GM11168 (cell line): ENCODE measurements around the gene DIAPH3.

Experiments
- in situ Hi-C: fragments of 300-500 bp; cut with MboI; formaldehyde crosslinking; loops from one replicate; pipeline ENCODE4 v1.12.0; 2022; ENCODE audit warnings: low sequenced_read_pairs; ENCODE audit not compliant: unreplicated experiment

The DIAPH3 gene

GRCh38 chr13:59823486-59823885, 340.2 kb downstream of the DIAPH3 start:
- in situ Hi-C loops, result no loop called here

DNA sequence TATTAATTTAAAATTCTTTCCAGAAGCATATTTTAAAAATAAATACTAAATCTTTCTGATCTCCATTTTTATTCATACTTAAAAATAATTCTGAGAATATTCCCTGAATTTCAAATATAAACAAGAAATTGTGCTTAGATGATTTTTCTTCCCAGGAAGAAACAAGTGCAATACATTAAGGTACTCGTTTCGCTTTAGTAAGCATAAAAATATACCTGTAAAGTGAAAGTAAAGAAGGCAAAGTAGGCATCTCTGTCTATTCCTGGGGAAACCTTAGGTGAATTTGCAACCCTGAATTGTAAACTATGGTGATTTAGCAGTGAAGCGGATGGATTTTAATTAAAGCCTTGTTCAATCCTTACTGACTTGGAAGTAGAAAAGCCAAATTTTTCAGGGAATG, 354.2 kb downstream of the DIAPH3 start:
- in situ Hi-C loops, result no loop called here

GRCh38 chr13:59806801-59807200, 356.9 kb downstream of the DIAPH3 start:
- in situ Hi-C loops, result no loop called here

DNA sequence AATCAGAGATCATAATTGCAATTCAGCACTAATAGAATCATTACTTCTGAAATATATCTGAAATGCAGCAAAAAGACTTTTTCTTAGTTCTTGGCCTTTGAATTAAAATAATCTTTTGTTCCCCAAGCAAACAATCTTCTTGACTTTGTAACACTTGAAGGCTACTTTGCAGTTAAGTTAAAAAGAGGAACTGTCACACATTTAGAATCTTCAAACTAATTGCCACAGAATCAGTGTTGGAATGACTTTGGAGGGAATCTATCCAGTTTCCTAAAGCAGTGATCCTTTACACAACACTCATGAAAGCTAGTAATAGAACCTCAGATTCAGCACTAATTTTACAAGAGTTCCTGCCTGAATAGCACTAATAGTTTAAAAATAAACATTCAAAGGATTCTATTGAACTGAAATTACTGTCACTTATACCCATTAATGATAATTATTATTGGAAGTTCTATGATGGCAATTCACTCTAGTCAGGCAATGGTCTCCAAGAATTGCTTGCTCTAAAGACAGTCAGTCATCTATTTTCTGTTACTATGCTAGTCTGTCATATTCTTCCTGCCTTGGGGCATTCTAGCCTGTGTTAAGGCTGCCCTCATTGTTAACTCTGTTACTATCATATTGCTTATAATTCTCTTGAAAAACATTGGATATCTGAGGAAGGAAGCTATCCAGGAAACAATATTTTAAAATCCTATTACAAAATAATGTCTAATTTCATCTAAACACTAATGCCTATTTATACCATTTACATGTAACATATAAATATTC, 362.4 kb downstream of the DIAPH3 start:
- in situ Hi-C loops, result no loop called here

DNA sequence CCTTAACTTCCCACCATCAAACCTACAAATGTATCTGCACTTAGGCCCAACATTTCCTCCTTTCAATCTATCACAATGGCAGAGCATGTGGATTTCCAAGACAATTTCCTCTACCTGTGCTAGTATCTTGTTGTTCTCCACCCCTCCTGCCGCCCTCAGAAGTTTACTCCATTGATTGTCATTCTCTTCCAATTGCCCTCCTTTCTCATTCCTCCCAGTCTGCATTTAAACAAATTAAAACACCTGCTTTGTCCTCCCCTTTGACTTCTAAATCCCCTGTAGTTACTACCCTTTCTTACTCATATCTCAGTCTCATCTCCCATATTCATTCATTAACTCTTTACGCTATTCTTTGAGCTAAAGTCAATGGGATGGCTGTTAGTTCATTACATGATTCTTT, 370.6 kb downstream of the DIAPH3 start:
- in situ Hi-C loops, result no loop called here

- in situ Hi-C loops, result no loop called here
Measured at GRCh38 chr13:59790626-59791025, 373.1 kb downstream of the DIAPH3 start.

- in situ Hi-C loops, result no loop called here
Measured at GRCh38 chr13:59789558-59789957, 374.2 kb downstream of the DIAPH3 start.

DNA sequence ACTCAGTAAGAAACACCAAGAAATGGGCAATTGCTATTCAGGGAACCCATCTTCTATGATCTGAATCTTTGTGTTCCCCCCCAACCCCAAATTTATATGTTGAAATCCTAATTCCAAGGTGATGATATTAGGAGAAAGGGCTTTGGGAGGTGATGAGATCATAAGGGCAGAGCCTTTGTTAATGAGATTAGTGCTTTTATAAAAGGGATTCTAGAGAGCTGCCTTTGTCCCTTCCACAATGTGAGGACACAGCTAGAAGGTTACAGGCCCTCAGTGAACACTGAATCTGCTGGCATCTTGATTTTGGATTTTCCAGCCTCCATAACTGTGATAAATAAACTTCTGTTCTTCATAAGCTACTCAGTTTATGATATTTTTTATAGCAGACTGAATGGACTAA, 376.0 kb downstream of the DIAPH3 start:
- in situ Hi-C loops, result no loop called here

GRCh38 chr13:59782696-59783095, 381.0 kb downstream of the DIAPH3 start:
- in situ Hi-C loops, result no loop called here

- in situ Hi-C loops, result no loop called here
Measured at GRCh38 chr13:59780058-59780457, 383.7 kb downstream of the DIAPH3 start.

- in situ Hi-C loops, result no loop called here
Measured at GRCh38 chr13:59776924-59777690, 386.6 kb downstream of the DIAPH3 start.

- in situ Hi-C loops, result loop anchor here (5.0 kb wide), 1 partner anchor 97 kb away; no protein-coding TSS in a partner anchor
Measured at GRCh38 chr13:59774491-59774971, 389.2 kb downstream of the DIAPH3 start.

DNA sequence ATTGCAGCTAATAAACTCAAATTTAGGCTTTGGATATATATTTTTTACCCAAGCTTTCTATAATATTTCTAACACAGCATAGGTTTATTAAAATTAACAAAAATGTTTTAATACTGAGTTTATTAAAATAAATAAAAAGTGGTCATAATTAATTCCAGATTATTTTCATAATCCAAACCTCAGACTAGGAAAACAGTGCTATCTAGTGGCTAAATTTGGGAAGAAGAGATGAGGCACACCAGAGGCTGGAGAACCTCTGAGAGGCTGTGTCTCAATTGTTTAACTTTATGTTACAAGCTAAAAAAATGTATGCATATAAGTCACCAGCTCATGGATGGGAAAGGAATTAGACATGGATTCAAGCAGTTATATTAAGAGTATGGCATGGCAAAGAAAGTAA, 392.5 kb downstream of the DIAPH3 start:
- in situ Hi-C loops, result loop anchor here (5.0 kb wide), 1 partner anchor 94 kb away; no protein-coding TSS in a partner anchor

GRCh38 chr13:59770451-59770850, 393.3 kb downstream of the DIAPH3 start:
- in situ Hi-C loops, result loop anchor here (5.0 kb wide), 1 partner anchor 93 kb away; no protein-coding TSS in a partner anchor

- in situ Hi-C loops, result no loop called here
Measured at GRCh38 chr13:59766236-59766635, 397.5 kb downstream of the DIAPH3 start.

- in situ Hi-C loops, result no loop called here
Measured at GRCh38 chr13:59755632-59756290, 408.0 kb downstream of the DIAPH3 start.

DNA sequence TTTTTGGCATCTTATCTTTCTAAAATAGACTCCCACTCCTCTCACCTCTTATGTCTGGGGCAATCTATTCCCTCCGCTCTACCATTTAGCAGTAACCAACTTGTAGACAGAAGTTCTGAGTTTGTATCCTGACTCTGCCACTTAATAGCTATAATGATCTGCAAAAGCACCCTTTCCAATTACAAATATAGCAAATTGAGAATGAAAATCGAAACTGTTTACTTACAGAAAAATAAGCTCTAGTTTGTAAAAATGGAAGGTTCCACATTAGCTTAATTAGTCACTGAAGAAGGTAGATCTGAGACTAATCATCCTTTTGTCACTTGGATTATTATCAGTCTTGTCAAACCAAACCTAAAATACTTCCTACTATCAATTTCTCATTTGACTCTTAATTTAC, 409.3 kb downstream of the DIAPH3 start:
- in situ Hi-C loops, result no loop called here

GRCh38 chr13:59750860-59751259, 412.9 kb downstream of the DIAPH3 start:
- in situ Hi-C loops, result no loop called here

- in situ Hi-C loops, result no loop called here
Measured at GRCh38 chr13:59748046-59748445, 415.7 kb downstream of the DIAPH3 start.

DNA sequence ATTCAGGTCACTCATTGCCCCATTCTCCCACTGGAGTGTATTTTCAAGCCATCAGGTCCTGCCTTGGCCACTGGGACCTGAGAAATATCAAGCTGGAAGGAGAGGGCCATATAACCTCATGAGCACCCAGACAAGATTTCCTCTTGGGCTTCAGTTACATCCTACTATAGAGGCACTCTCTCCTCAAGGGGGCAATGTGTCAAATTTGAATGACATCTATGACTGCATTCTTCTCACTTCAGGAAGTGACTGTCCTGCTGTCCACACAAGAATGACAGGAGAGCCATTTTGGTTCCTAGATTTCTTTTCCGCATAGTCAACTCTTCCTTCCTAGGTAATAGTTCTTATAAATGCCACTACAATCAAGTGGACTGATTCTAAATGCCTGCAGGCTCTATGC, 416.2 kb downstream of the DIAPH3 start:
- in situ Hi-C loops, result no loop called here
